Measurements from ENCODE around the gene CDC5L.

The CDC5L gene

GRCh38 chr6:44375071-44375470, 12.4 kb upstream of the CDC5L start:
- no peak for DNase-seq

GRCh38 chr6:44377484-44377883, 10.0 kb upstream of the CDC5L start:
- DNase-seq, result no peak

- DNase-seq, result no peak
Measured at GRCh38 chr6:44377971-44378370, 9.5 kb upstream of the CDC5L start.

GRCh38 chr6:44381739-44382138, 5.8 kb upstream of the CDC5L start:
- DNase-seq, result no peak

- DNase-seq, result no peak
Measured at GRCh38 chr6:44386364-44386928, 1.1 kb upstream of the CDC5L start.

- no peak for DNase-seq
Measured at GRCh38 chr6:44386929-44387345, 569 bp upstream of the CDC5L start.

- DNase-seq, result no peak
Measured at GRCh38 chr6:44388135-44388487, 605 bp downstream of the CDC5L start.

- DNase-seq, result no peak
Measured at GRCh38 chr6:44388887-44389286, 1.4 kb downstream of the CDC5L start.

GRCh38 chr6:44390158-44390683, 2.7 kb downstream of the CDC5L start:
- no peak for DNase-seq

GRCh38 chr6:44395501-44395900, 8.0 kb downstream of the CDC5L start:
- DNase-seq, result no peak

- no peak for DNase-seq
Measured at GRCh38 chr6:44396968-44397367, 9.5 kb downstream of the CDC5L start.

GRCh38 chr6:44397424-44398164, 10.1 kb downstream of the CDC5L start:
- no peak for DNase-seq

- no peak for DNase-seq
Measured at GRCh38 chr6:44399991-44400390, 12.5 kb downstream of the CDC5L start.

GRCh38 chr6:44400572-44400971, 13.1 kb downstream of the CDC5L start:
- DNase-seq, result no peak

GRCh38 chr6:44401138-44401537, 13.6 kb downstream of the CDC5L start:
- no peak for DNase-seq

GRCh38 chr6:44404022-44404714, 16.7 kb downstream of the CDC5L start:
- DNase-seq, result no peak

- no peak for DNase-seq
Measured at GRCh38 chr6:44404715-44405099, 17.2 kb downstream of the CDC5L start.

- DNase-seq, result no peak
Measured at GRCh38 chr6:44407951-44408670, 20.6 kb downstream of the CDC5L start.

- no peak for DNase-seq
Measured at GRCh38 chr6:44409207-44409794, 21.8 kb downstream of the CDC5L start.

GRCh38 chr6:44410363-44410762, 22.9 kb downstream of the CDC5L start:
- no peak for DNase-seq

- no peak for DNase-seq
Measured at GRCh38 chr6:44411141-44411540, 23.6 kb downstream of the CDC5L start.

- no peak for DNase-seq
Measured at GRCh38 chr6:44415449-44415848, 27.9 kb downstream of the CDC5L start.

GRCh38 chr6:44415873-44416502, 28.5 kb downstream of the CDC5L start:
- DNase-seq, result no peak
